ENCODE data around the gene ARID5B. TPM values are rescaled to one million over a fixed set of nuclear protein-coding genes. Genes with fewer than 3 reads are reported as not detected.
A peak's percentile ranks its signal among the peaks of the same experiment; 100 is the strongest.

ARID5B gene
- total RNA-seq, 1 donor from 2014 or later, result 51.4 TPM

DNA sequence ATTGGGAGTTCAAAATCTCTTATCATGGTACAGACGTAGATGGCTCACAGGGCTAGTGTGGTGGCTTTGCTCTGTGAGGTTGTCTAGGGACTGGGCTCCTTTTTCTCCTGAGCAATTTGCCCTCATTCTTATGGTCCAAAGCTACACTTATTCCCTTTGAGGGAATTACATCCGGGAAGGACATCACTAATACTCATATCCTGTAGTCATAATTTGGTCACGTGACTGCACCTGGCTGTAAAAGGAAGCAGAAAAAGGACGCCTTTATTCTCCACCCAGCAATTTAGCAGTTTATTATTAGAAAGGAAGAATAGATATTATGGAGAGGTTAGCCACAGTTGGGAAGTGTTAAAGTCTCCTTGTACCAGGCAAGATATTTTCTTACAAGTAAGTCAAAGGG lies 28.1 kb downstream of the ARID5B start:
- no peaks in the 10 kb centered on the region for H3K27me3 Mint-ChIP-seq (ENCODE audit: low read depth)
- peaks cover 23% of the 10 kb centered on the region for H3K4me1 Mint-ChIP-seq
- TF ChIP-seq, protein P1, sequence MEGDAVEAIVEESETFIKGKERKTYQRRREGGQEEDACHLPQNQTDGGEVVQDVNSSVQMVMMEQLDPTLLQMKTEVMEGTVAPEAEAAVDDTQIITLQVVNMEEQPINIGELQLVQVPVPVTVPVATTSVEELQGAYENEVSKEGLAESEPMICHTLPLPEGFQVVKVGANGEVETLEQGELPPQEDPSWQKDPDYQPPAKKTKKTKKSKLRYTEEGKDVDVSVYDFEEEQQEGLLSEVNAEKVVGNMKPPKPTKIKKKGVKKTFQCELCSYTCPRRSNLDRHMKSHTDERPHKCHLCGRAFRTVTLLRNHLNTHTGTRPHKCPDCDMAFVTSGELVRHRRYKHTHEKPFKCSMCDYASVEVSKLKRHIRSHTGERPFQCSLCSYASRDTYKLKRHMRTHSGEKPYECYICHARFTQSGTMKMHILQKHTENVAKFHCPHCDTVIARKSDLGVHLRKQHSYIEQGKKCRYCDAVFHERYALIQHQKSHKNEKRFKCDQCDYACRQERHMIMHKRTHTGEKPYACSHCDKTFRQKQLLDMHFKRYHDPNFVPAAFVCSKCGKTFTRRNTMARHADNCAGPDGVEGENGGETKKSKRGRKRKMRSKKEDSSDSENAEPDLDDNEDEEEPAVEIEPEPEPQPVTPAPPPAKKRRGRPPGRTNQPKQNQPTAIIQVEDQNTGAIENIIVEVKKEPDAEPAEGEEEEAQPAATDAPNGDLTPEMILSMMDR (IDR thresholded peaks at IDR 0.05; ENCODE audit: unreplicated experiment), result no peak
- no peak overlapping the region for H3K27ac Mint-ChIP-seq
- DNase-seq (ENCODE audit: low spot score in 2 of 2, unreplicated experiment in 2 of 2), result no peak
- peaks cover 35% of the 10 kb centered on the region for H3K36me3 Mint-ChIP-seq
- peaks cover 19% of the 10 kb centered on the region for H3K9me3 Mint-ChIP-seq
- H3K4me3 Mint-ChIP-seq, result no peak overlapping the region

DNA sequence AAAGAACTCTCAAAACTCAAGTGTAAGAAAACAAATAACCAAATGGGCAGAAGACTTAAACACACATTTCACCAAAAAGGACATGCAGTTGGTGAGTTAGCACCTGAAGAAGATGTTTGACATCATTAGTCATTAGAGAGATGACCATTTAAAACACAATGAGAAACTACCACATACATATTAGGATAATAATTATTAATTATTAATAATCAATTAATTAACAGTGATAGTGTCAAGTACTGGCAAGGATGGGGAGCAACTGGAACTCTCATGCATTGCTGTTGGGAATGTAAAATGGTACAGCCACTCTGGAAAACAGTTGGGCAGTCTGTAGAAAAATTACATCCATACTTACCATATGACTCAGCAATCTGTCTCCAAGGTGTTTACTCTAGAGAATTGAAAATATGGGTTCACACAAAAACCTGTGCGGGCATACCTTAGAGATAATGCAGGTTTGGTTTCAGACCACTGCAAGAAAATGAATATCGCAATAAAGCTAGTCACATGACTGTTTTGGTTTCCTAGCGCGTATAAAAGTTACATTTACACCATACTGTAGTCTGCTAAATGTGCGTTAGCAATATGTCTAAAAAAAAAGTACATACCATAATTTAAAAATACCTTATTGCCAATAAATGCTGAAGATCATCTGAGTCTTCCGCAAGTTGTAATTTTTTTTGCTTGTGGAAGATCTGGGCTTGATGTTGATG lies 30.3 kb downstream of the ARID5B start:
- Mint-ChIP-seq H3K36me3 (peaks cover 35% of the 10 kb centered on the region), H3K27me3 (ENCODE audit: low read depth) (no peaks in the 10 kb centered on the region), H3K27ac (no peak overlapping the region), H3K4me3 (no peak overlapping the region), H3K4me1 (peaks cover 16% of the 10 kb centered on the region), H3K9me3 (peaks cover 19% of the 10 kb centered on the region)
- TF ChIP-seq, protein P1 (IDR thresholded peaks at IDR 0.05; ENCODE audit: unreplicated experiment), result no peak
- DNase-seq (ENCODE audit: low spot score in 2 of 2, unreplicated experiment in 2 of 2), result no peak

DNA sequence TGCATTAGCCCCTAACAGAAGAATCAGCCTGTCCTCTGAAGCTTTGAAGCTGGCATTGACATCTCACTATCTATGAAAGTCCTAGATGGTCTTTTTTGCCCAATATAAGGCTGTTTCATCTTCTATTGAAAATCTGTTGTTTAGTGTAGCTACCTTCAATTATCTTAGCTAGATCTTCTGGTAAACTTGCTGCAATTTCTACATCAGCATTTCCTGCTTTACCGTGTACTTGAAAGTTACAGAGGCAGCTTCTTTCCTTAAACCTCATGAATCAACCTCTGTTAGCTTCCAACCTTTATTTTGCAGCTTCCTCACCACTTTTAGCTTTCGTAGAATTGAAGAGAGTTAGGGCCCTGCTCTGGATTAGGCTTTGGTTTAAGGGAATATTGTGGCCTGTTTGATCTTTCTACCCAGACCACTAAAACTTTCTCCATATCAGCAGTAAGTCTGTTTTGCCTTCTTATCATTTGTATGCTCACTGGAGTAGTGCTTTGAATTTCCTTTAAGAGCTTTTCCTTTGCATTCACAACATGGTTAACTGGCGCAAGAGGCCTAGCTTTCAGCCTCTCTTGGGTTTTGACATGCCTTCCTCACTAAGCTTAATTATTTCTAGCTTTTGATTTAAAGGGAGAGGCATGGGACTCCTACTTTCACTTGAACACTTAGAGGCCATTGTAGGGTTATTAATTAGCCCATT lies 32.5 kb downstream of the ARID5B start:
- Mint-ChIP-seq H3K9me3 (peaks cover 19% of the 10 kb centered on the region), H3K36me3 (peaks cover 35% of the 10 kb centered on the region), H3K4me3 (no peak overlapping the region), H3K27ac (peak overlapping the region; percentile 91), H3K4me1 (peaks cover 39% of the 10 kb centered on the region), H3K27me3 (ENCODE audit: low read depth) (no peaks in the 10 kb centered on the region)
- TF ChIP-seq, protein P1 (IDR thresholded peaks at IDR 0.05; ENCODE audit: unreplicated experiment), result no peak
- DNase-seq (ENCODE audit: low spot score in 2 of 2, unreplicated experiment in 2 of 2), result no peak

DNA sequence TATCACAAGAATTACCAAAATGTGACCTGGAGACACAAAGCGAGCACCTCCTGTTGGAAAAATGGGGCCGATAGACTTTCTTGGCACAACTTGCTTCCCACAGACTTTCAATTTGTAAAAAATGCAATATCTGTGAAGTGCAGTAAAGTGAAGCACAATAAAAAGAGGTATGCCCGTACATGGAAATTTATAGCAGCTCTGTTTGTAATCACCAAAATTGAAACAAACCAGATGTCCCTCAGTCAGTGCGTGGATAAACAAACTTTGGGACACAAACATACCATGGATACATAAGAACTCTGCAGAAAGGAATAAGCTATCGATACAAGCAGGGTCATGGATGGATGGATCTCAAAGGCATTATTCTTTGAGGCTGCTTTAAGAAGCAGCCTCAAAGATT lies 33.6 kb downstream of the ARID5B start:
- peaks cover 25% of the 10 kb centered on the region for H3K36me3 Mint-ChIP-seq
- H3K4me1 Mint-ChIP-seq, result peaks cover 48% of the 10 kb centered on the region
- H3K9me3 Mint-ChIP-seq, result peaks cover 11% of the 10 kb centered on the region
- TF ChIP-seq, protein P1 (IDR thresholded peaks at IDR 0.05; ENCODE audit: unreplicated experiment), result no peak
- peak overlapping the region; percentile 82 for H3K27ac Mint-ChIP-seq
- no peaks in the 10 kb centered on the region for H3K27me3 Mint-ChIP-seq (ENCODE audit: low read depth)
- no peak overlapping the region for H3K4me3 Mint-ChIP-seq
- DNase-seq (ENCODE audit: low spot score in 2 of 2, unreplicated experiment in 2 of 2), result no peak

DNA sequence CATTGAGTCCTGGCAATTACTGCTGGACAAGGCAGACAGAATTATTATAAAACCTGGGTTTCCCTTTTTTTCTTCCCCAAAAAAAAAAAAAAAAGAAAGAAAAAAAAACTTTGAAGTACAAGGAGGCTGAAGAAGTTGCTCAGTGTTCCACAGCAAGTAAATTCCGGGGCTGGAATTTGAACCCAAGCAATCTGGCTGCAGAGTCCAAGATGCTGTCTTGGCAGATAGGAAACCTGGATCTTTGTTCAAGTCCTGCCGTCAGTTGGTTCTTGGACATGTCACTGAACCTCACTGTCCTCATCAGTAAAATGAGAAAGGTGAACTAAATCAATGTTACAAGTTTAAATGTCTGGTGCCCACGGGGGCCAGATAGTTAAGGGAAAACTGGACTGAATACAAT lies 35.3 kb downstream of the ARID5B start:
- peaks cover 29% of the 10 kb centered on the region for H3K36me3 Mint-ChIP-seq

More for the DNA sequence above, 35.3 kb downstream of the ARID5B start:
- no peak for DNase-seq (ENCODE audit: low spot score in 2 of 2, unreplicated experiment in 2 of 2)
- H3K4me3 Mint-ChIP-seq, result no peak overlapping the region
- TF ChIP-seq, protein P1 (IDR thresholded peaks at IDR 0.05; ENCODE audit: unreplicated experiment), result no peak
- H3K4me1 Mint-ChIP-seq, result peaks cover 59% of the 10 kb centered on the region
- H3K9me3 Mint-ChIP-seq, result peaks cover 5% of the 10 kb centered on the region
- H3K27me3 Mint-ChIP-seq (ENCODE audit: low read depth), result no peaks in the 10 kb centered on the region
- H3K27ac Mint-ChIP-seq, result peak overlapping the region; percentile 88
